ENCODE results near the gene EPGN.

DNA sequence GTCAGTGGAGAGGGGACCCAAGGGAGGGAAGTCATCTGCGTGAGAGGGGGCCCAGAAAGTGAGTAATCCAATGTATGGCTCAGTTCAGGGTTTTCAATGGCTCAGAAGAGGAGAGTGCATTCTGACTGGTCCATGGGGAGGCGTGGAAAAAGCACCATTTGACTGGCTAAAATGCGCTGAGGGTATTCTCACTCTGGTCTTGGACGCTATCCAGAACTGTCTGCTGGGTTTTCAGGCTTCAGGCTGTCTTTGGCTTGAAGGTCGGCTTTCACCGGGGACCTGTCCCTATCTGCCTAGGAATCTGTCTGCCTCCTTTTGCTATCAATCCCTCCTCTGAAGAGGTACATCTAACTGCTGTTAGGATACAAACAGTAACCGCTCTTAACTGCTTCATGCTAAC is 26.4 kb downstream of the EPGN start:
- TF ChIP-seq ZNF544 (tag by site-specific recombination; IDR thresholded peaks at IDR 0.05), result no peak
- TF ChIP-seq, protein P1, sequence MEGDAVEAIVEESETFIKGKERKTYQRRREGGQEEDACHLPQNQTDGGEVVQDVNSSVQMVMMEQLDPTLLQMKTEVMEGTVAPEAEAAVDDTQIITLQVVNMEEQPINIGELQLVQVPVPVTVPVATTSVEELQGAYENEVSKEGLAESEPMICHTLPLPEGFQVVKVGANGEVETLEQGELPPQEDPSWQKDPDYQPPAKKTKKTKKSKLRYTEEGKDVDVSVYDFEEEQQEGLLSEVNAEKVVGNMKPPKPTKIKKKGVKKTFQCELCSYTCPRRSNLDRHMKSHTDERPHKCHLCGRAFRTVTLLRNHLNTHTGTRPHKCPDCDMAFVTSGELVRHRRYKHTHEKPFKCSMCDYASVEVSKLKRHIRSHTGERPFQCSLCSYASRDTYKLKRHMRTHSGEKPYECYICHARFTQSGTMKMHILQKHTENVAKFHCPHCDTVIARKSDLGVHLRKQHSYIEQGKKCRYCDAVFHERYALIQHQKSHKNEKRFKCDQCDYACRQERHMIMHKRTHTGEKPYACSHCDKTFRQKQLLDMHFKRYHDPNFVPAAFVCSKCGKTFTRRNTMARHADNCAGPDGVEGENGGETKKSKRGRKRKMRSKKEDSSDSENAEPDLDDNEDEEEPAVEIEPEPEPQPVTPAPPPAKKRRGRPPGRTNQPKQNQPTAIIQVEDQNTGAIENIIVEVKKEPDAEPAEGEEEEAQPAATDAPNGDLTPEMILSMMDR (tag by site-specific recombination; IDR thresholded peaks at IDR 0.05), result no peak
- no peak for TF ChIP-seq ZNF621 (tag by site-specific recombination; IDR thresholded peaks at IDR 0.05)
- no peak for TF ChIP-seq ZNF394 (tag by site-specific recombination; IDR thresholded peaks at IDR 0.05; ENCODE audit: borderline replicate concordance)
- TF ChIP-seq, protein P2, sequence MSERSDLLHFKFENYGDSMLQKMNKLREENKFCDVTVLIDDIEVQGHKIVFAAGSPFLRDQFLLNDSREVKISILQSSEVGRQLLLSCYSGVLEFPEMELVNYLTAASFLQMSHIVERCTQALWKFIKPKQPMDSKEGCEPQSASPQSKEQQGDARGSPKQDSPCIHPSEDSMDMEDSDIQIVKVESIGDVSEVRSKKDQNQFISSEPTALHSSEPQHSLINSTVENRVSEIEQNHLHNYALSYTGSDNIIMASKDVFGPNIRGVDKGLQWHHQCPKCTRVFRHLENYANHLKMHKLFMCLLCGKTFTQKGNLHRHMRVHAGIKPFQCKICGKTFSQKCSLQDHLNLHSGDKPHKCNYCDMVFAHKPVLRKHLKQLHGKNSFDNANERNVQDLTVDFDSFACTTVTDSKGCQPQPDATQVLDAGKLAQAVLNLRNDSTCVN (tag by site-specific recombination; optimal IDR thresholded peaks at IDR 0.05), result no peak

Data from HEK293 (cell line).